Measurements from ENCODE around the gene MYZAP.
"Not testable (repeated sequence)": the region's sequence is repeated elsewhere in the genome, so short reads cannot be mapped to it uniquely, and the experiment has no call there.

Gene MYZAP

DNA sequence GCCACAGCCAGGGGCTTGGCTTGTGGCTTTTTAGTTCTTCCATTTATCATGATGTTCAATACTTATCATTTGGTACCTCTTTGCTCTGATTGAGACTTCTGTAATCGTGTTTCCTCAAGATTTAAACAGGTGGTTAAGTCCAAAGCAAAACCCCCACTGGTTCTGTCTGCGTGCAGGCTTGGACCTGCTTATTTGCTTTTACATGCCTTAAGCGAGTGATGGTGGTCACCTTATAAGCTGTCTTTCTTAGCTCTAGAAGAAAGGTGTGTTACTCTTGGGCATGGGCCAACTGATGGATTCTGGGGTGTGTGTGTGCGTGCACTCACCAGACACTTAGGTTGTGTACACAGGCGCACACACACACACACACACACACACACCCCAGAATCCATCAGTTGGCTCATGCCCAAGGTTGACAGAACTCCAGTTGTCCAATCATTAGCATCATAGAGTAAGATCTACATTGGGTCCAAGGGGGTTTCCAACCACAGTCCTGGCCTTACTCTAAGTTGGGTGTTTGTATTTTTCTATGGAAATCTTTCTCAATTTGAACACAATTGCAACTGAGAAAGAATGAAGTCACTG is 1.2 kb downstream of the MYZAP start:
- DNase-seq (ENCODE audit: low spot score): no peak

- DNase-seq (ENCODE audit: low spot score): no peak
Measured at GRCh38 chr15:57594479-57594878, 2.8 kb downstream of the MYZAP start.

DNA sequence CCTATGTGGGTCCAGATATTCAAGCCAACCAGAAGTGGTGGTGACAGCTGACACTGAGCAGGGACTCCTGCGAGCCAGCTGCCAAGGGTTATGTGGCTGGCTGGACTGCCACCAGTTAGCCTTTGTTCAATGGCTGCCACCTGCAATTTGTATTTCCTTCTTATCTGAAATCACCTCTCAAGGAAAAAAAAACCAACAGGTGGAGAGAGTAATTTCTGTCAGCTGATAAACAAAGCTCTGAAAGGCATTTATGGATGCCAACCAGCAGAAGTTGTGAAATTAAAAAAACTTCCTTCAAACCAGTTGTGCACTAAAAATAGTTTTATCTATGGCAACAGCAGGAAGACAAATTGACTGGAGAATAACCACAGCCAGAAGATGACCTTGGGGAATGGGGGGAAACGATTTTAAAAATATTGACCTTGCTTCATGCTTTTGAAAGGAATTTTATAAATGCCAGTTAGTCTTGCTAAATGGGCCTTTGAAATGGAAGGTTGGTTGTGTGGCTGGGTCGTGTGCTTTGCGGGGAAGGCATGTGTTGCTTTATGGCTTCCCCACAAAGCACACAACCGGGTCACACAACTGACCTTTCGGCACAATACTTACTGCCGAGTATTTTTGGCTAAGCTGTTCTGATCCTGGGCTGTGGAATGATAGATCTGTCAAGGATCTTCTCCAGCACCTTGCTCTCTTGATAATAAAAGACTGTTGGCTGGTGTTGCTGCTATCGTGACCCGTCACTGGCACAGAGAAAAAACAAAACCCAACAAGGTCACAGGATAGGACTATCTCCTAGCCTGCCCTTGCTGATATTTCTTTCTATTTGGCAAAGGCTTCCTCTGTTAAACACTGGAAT is 3.5 kb downstream of the MYZAP start:
- no peak for DNase-seq (ENCODE audit: low spot score)

DNA sequence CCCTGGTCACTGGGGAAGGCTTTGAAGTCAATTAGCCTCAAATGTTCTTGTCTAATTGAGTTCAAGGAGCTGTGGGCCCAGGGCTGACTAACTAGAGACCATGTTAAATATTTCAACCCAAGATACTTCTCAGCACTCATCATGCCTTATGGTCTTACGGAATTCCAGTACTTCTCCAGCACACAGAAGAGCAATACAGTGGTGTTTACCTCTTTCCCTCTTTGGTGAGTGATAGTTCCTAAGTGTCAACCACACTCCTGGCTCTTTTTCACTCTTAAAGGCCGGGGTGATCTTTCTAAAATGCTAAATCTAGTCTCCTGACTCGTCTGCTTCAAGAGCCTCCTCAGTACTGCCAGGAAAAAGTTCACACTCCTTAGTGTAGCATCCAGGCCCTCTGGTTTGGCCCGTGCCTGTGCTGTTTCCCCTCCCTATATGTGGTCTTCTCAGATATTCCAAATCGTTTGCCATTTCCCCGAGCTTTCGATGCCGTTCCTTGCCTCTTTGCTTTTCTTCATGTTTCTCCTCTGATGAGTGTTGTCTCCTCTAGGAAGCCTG is 4.7 kb downstream of the MYZAP start:
- DNase-seq (ENCODE audit: low spot score): no peak

- DNase-seq (ENCODE audit: low spot score): no peak
Measured at GRCh38 chr15:57596978-57597377, 5.3 kb downstream of the MYZAP start.

GRCh38 chr15:57597431-57597830 is 5.7 kb downstream of the MYZAP start:
- no peak for DNase-seq (ENCODE audit: low spot score)

- DNase-seq (ENCODE audit: low spot score): no peak
Measured at GRCh38 chr15:57598346-57598745, 6.6 kb downstream of the MYZAP start.

- DNase-seq (ENCODE audit: low spot score): no peak
Measured at GRCh38 chr15:57599296-57599810, 7.6 kb downstream of the MYZAP start.

DNA sequence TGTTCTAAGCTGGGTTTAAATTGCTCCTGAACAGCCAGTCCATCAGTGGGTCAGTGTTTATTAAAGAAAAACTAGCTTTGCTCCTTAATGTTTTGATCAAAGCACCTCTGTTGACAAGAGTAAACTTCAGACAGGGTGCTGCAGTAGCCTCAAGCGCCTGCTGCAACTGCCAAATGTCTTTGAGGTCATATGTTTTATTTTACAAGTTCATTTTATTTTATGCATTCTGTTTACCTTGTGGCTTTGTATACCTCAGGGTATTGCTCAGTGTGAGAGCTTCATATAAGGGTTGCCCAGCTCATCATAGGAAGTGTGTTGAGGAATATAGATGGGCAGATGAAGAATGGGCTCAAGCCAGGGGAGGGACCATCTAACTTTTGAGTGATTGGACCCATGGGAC is 8.5 kb downstream of the MYZAP start:
- DNase-seq (ENCODE audit: low spot score): no peak

- no peak for DNase-seq (ENCODE audit: low spot score)
Measured at GRCh38 chr15:57604507-57604906, 12.8 kb downstream of the MYZAP start.

GRCh38 chr15:57605491-57605890 is 13.8 kb downstream of the MYZAP start:
- DNase-seq (ENCODE audit: low spot score): no peak

- no peak for DNase-seq (ENCODE audit: low spot score)
Measured at GRCh38 chr15:57606048-57606447, 14.3 kb downstream of the MYZAP start.

DNA sequence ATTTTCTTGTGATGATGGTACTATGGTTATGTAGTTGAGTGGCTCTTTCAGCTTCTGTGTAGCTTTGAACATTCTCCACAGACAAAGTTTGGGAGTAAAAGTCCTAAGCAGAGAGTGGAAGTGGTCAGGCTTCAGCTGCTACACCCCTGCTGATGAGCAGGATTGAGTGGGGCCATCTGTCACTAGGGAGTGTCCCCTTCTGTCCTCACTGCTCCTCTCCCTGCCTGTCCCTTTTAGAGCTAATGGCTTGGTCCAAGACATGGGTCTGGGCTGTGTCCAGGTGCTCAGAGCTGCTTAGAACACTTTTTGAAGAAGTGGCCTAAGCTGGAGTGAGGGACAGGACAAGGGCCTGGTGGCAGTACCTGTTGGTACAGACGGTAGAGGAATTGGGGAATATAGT is 15.1 kb downstream of the MYZAP start:
- DNase-seq (ENCODE audit: low spot score): no peak

- DNase-seq (ENCODE audit: low spot score): peak; percentile 34
Measured at GRCh38 chr15:57607570-57608000, 15.9 kb downstream of the MYZAP start.

- peak; percentile 45 for DNase-seq (ENCODE audit: low spot score)
Measured at GRCh38 chr15:57609805-57610529, 18.3 kb downstream of the MYZAP start.

- no peak for DNase-seq (ENCODE audit: low spot score)
Measured at GRCh38 chr15:57611123-57611522, 19.4 kb downstream of the MYZAP start.

DNA sequence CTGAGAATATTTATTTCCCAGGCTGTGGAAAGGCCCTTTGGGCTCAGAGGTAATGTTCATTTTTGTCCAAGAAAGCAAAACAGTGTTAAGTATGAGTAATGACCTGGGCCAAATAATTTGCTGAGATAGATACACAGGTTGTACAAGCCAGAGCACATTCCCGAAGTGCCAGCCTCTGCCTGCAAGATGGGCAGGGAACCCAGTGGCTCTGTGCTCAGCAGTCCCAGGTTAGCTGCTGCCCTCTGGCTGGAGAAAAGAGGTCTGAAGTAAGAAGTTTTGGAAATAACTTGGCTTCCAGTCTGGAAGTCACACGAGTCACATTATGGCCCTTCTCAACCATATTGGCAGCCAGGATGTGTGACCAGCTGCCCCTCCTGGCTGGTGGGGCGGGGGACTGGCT is 20.2 kb downstream of the MYZAP start:
- DNase-seq (ENCODE audit: low spot score): peak; percentile 46

DNA sequence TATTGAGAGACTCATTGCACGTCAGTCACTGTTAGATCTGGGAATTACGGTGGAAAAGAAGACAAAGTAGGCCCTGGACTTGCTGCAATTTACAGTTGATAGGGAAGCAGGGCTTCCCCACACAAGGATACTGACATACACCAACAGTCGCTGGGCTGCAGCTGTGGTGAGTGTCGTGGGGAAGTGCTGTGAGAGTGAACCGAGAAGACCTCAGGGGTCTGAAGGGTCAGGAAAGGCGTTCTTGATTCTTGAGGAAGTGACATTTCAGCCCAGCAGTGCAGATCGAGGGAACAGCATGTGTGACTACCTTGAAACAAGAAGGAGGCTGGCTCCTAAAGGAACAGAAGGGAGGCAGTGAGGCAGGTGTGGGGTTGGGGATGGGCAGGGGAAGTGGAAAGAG is 22.5 kb downstream of the MYZAP start:
- no peak for DNase-seq (ENCODE audit: low spot score)

GRCh38 chr15:57615951-57616496 is 24.3 kb downstream of the MYZAP start:
- DNase-seq (ENCODE audit: low spot score): not testable (repeated sequence)

GRCh38 chr15:57618325-57618724 is 26.6 kb downstream of the MYZAP start:
- no peak for DNase-seq (ENCODE audit: low spot score)

- DNase-seq (ENCODE audit: low spot score): no peak
Measured at GRCh38 chr15:57619746-57620145, 28.0 kb downstream of the MYZAP start.

DNA sequence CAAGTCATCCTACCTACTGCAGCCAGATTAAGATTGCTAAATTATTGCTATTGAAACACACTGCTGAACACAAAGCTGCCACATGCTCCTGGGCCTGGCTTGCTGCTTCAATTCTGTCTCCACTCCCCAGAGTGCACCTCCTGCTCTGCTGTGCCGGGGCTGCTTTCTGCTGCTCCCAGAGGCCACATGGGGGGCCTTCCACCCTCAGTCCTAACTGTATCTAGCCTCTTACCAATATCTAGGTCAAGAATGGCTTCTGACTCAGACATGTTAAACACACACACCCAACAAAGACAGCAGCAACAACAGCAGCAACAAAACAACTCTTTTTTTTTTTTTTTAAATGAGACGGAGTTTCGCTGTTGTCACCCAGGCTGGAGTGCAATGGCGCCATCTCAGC is 33.0 kb downstream of the MYZAP start:
- DNase-seq (ENCODE audit: low spot score): no peak

Measured in AG08395 (cell line).